ENCODE data around the gene ZXDC.

- TF ChIP-seq POU2F2 (IDR thresholded peaks at IDR 0.05; ENCODE audit: low read depth, low read length) (no peak), POLR2A (IDR thresholded peaks at IDR 0.05; ENCODE audit: low read depth, low read length) (no peak), POLR2AphosphoS5 (IDR thresholded peaks at IDR 0.05; ENCODE audit: low read depth, low read length) (no peak)
Observed at GRCh38 chr3:126436826-126437717, 38.6 kb downstream of the ZXDC start.

Measured in GM12891 (cell line).